ENCODE data around the gene LMO7.

LMO7 gene

GRCh38 chr13:75628801-75629200 is 7.3 kb upstream of the LMO7 start:
- Histone ChIP-seq H3K36me3 (ENCODE audit: control insufficient read depth in 1 of 2, insufficient read depth in 2 of 2, low read depth in 1 of 2, low read length in 2 of 2) (peaks cover 0 to 26% of the 10 kb centered on the region in 2 experiments), H2AK5ac (ENCODE audit: low read length, severe bottlenecking) (no peak overlapping the region)
- DNase-seq = no peak

GRCh38 chr13:75633285-75633684 is 2.8 kb upstream of the LMO7 start:
- Histone ChIP-seq H2BK120ac (ENCODE audit: low read depth, low read length) (no peak overlapping the region), H3K36me3 (ENCODE audit: control insufficient read depth in 1 of 2, insufficient read depth in 2 of 2, low read depth in 1 of 2, low read length in 2 of 2) (peaks cover 0 to 5% of the 10 kb centered on the region in 2 experiments), H3K4ac (ENCODE audit: low read depth in 1 of 2, low read length in 2 of 2) (no peak overlapping the region), H3K4me3 (ENCODE audit: insufficient read depth in 1 of 2, low read depth in 1 of 2, low read length in 2 of 2) (no peak overlapping the region), H3K4me2 (ENCODE audit: low read length, poor library complexity, severe bottlenecking) (no peak overlapping the region), H4K8ac (ENCODE audit: low read length) (no peak overlapping the region), H3K4me1 (ENCODE audit: control insufficient read depth, insufficient read depth, low read depth, low read length) (peaks cover 7% of the 10 kb centered on the region), H3K14ac (ENCODE audit: low read length in 2 of 2) (no peak overlapping the region), H4K91ac (ENCODE audit: low read length) (no peak overlapping the region), H3K27ac (ENCODE audit: low read length, poor library complexity, severe bottlenecking) (peak overlapping the region; percentile 30), H2AK5ac (ENCODE audit: low read length, severe bottlenecking) (no peak overlapping the region), H3K27me3 (ENCODE audit: control insufficient read depth in 1 of 2, insufficient read depth in 1 of 2, low read length in 2 of 2) (no peaks in the 10 kb centered on the region), H2BK12ac (ENCODE audit: low read length in 2 of 2) (no peak overlapping the region), H2BK15ac (ENCODE audit: low read depth, poor library complexity, severe bottlenecking) (no peak overlapping the region), H2BK5ac (ENCODE audit: low read depth, low read length, poor library complexity, severe bottlenecking) (no peak overlapping the region), H3K79me1 (replicated peaks; ENCODE audit: low read length, poor library complexity, severe bottlenecking) (peaks cover 2% of the 10 kb centered on the region), H3K9me3 (ENCODE audit: control insufficient read depth, low read length) (no peaks in the 10 kb centered on the region), H3K18ac (ENCODE audit: low read depth in 1 of 2, low read length in 2 of 2) (peak overlapping the region in 1 of 2 experiments; percentile 3), H3K23ac (ENCODE audit: low read length in 2 of 2) (no peak overlapping the region), H2AFZ (ENCODE audit: low read depth, low read length) (no peak overlapping the region), H3K9ac (ENCODE audit: low read length) (peak overlapping the region; percentile 27)
- WGBS = no CpG with 5 or more reads among the region's 2 CpGs
- DNase-seq = peak; percentile 92

More at GRCh38 chr13:75628801-75629200, 7.3 kb upstream of the LMO7 start:
- H3K79me1 ChIP-seq (replicated peaks; ENCODE audit: low read length, poor library complexity, severe bottlenecking) = no peaks in the 10 kb centered on the region
- no peaks in the 10 kb centered on the region for H3K4me1 ChIP-seq (ENCODE audit: control insufficient read depth, insufficient read depth, low read depth, low read length)
- no peak overlapping the region for H3K27ac ChIP-seq (ENCODE audit: low read length, poor library complexity, severe bottlenecking)
- 88% methylated on average over 4 of the region's 4 CpGs for WGBS
- no peaks in the 10 kb centered on the region for H3K27me3 ChIP-seq (ENCODE audit: control insufficient read depth in 1 of 2, insufficient read depth in 1 of 2, low read length in 2 of 2)
- H4K91ac ChIP-seq (ENCODE audit: low read length) = no peak overlapping the region
- H2BK5ac ChIP-seq (ENCODE audit: low read depth, low read length, poor library complexity, severe bottlenecking) = no peak overlapping the region
- H3K4ac ChIP-seq (ENCODE audit: low read depth in 1 of 2, low read length in 2 of 2) = peak overlapping the region in 1 of 2 experiments; percentile 53
- H2BK12ac ChIP-seq (ENCODE audit: low read length in 2 of 2) = peak overlapping the region in 1 of 2 experiments; percentile 6
- no peaks in the 10 kb centered on the region for H3K9me3 ChIP-seq (ENCODE audit: control insufficient read depth, low read length)
- H4K8ac ChIP-seq (ENCODE audit: low read length) = no peak overlapping the region
- no peak overlapping the region for H3K4me3 ChIP-seq (ENCODE audit: insufficient read depth in 1 of 2, low read depth in 1 of 2, low read length in 2 of 2)
- H2BK15ac ChIP-seq (ENCODE audit: low read depth, poor library complexity, severe bottlenecking) = no peak overlapping the region
- peak overlapping the region in 1 of 2 experiments; percentile 11 for H3K18ac ChIP-seq (ENCODE audit: low read depth in 1 of 2, low read length in 2 of 2)
- H3K23ac ChIP-seq (ENCODE audit: low read length in 2 of 2) = no peak overlapping the region
- H2BK120ac ChIP-seq (ENCODE audit: low read depth, low read length) = no peak overlapping the region
- H3K14ac ChIP-seq (ENCODE audit: low read length in 2 of 2) = no peak overlapping the region
- H2AFZ ChIP-seq (ENCODE audit: low read depth, low read length) = no peak overlapping the region
- no peak overlapping the region for H3K9ac ChIP-seq (ENCODE audit: low read length)
- H3K4me2 ChIP-seq (ENCODE audit: low read length, poor library complexity, severe bottlenecking) = no peak overlapping the region

GRCh38 chr13:75635101-75635827 is 866 bp upstream of the LMO7 start:
- Histone ChIP-seq H3K4ac (ENCODE audit: low read depth in 1 of 2, low read length in 2 of 2) (peak overlapping the region; percentile 42), H3K4me2 (ENCODE audit: low read length, poor library complexity, severe bottlenecking) (peak overlapping the region; percentile 49), H4K8ac (ENCODE audit: low read length) (peak overlapping the region; percentile 57), H3K27me3 (ENCODE audit: control insufficient read depth in 1 of 2, insufficient read depth in 1 of 2, low read length in 2 of 2) (no peaks in the 10 kb centered on the region), H3K9me3 (ENCODE audit: control insufficient read depth, low read length) (no peaks in the 10 kb centered on the region), H3K4me1 (ENCODE audit: control insufficient read depth, insufficient read depth, low read depth, low read length) (peaks cover 7% of the 10 kb centered on the region), H3K14ac (ENCODE audit: low read length in 2 of 2) (no peak overlapping the region), H4K91ac (ENCODE audit: low read length) (peak overlapping the region; percentile 97), H3K79me1 (replicated peaks; ENCODE audit: low read length, poor library complexity, severe bottlenecking) (peaks cover 4% of the 10 kb centered on the region), H3K9ac (ENCODE audit: low read length) (peak overlapping the region; percentile 92), H3K18ac (ENCODE audit: low read depth in 1 of 2, low read length in 2 of 2) (peak overlapping the region; percentile 66 to 92), H2BK5ac (ENCODE audit: low read depth, low read length, poor library complexity, severe bottlenecking) (peak overlapping the region; percentile 4), H2AFZ (ENCODE audit: low read depth, low read length) (peak overlapping the region; percentile 3), H3K27ac (ENCODE audit: low read length, poor library complexity, severe bottlenecking) (peak overlapping the region; percentile 28), H3K23ac (ENCODE audit: low read length in 2 of 2) (peak overlapping the region in 1 of 2 experiments; percentile 57), H2BK12ac (ENCODE audit: low read length in 2 of 2) (peak overlapping the region; percentile 98 to 99), H3K36me3 (ENCODE audit: control insufficient read depth in 1 of 2, insufficient read depth in 2 of 2, low read depth in 1 of 2, low read length in 2 of 2) (no peaks in the 10 kb centered on the region), H2AK5ac (ENCODE audit: low read length, severe bottlenecking) (peak overlapping the region; percentile 57), H3K4me3 (ENCODE audit: insufficient read depth in 1 of 2, low read depth in 1 of 2, low read length in 2 of 2) (peak overlapping the region; percentile 84 to 98), H2BK120ac (ENCODE audit: low read depth, low read length) (peak overlapping the region; percentile 98), H2BK15ac (ENCODE audit: low read depth, poor library complexity, severe bottlenecking) (peak overlapping the region; percentile 95)
- peak; percentile 50 for DNase-seq
- WGBS = 10% methylated on average over 44 of the region's 49 CpGs

GRCh38 chr13:75636436-75637180 is 478 bp downstream of the LMO7 start:
- Histone ChIP-seq H3K4me2 (ENCODE audit: low read length, poor library complexity, severe bottlenecking) (peak overlapping the region; percentile 46), H3K27me3 (ENCODE audit: control insufficient read depth in 1 of 2, insufficient read depth in 1 of 2, low read length in 2 of 2) (no peaks in the 10 kb centered on the region), H4K8ac (ENCODE audit: low read length) (peak overlapping the region; percentile 93), H3K9me3 (ENCODE audit: control insufficient read depth, low read length) (no peaks in the 10 kb centered on the region), H3K79me1 (replicated peaks; ENCODE audit: low read length, poor library complexity, severe bottlenecking) (peaks cover 10% of the 10 kb centered on the region), H3K18ac (ENCODE audit: low read depth in 1 of 2, low read length in 2 of 2) (peak overlapping the region; percentile 62 to 97), H2AFZ (ENCODE audit: low read depth, low read length) (peak overlapping the region; percentile 47), H4K91ac (ENCODE audit: low read length) (peak overlapping the region; percentile 45), H3K9ac (ENCODE audit: low read length) (peak overlapping the region; percentile 92), H3K4ac (ENCODE audit: low read depth in 1 of 2, low read length in 2 of 2) (peak overlapping the region; percentile 36 to 90), H3K36me3 (ENCODE audit: control insufficient read depth in 1 of 2, insufficient read depth in 2 of 2, low read depth in 1 of 2, low read length in 2 of 2) (peaks cover 3 to 8% of the 10 kb centered on the region in 2 experiments), H2BK5ac (ENCODE audit: low read depth, low read length, poor library complexity, severe bottlenecking) (no peak overlapping the region), H2AK5ac (ENCODE audit: low read length, severe bottlenecking) (no peak overlapping the region), H3K14ac (ENCODE audit: low read length in 2 of 2) (peak overlapping the region in 1 of 2 experiments; percentile 97), H3K4me3 (ENCODE audit: insufficient read depth in 1 of 2, low read depth in 1 of 2, low read length in 2 of 2) (peak overlapping the region; percentile 84 to 98), H3K23ac (ENCODE audit: low read length in 2 of 2) (peak overlapping the region in 1 of 2 experiments; percentile 54), H2BK12ac (ENCODE audit: low read length in 2 of 2) (peak overlapping the region in 1 of 2 experiments; percentile 80), H2BK15ac (ENCODE audit: low read depth, poor library complexity, severe bottlenecking) (peak overlapping the region; percentile 39), H2BK120ac (ENCODE audit: low read depth, low read length) (peak overlapping the region; percentile 98), H3K4me1 (ENCODE audit: control insufficient read depth, insufficient read depth, low read depth, low read length) (peaks cover 9% of the 10 kb centered on the region), H3K27ac (ENCODE audit: low read length, poor library complexity, severe bottlenecking) (peak overlapping the region; percentile 35)
- DNase-seq = peak; percentile 61
- WGBS = under 1% methylated on average over 49 of the region's 58 CpGs
